Measurements from ENCODE around the gene FAM222B.

The FAM222B gene

GRCh38 chr17:28750178-28751047, 92.2 kb downstream of the FAM222B start:
- Histone ChIP-seq H3K36me3 (ENCODE audit: control insufficient read depth, low read length) (peaks cover 69% of the 10 kb centered on the region), H3K9me2 (replicated peaks; ENCODE audit: control insufficient read depth, low read length) (no peaks in the 10 kb centered on the region), H3K4me2 (ENCODE audit: low read length) (peak overlapping the region; percentile 6; the same call in 1 of the 2 replicates), H3K79me2 (ENCODE audit: control insufficient read depth, low read length) (peaks cover 45% of the 10 kb centered on the region), H3K4me1 (ENCODE audit: control insufficient read depth, low read length) (peaks cover 29% of the 10 kb centered on the region), H3K27ac (ENCODE audit: low read depth, low read length) (0 out of 2 replicates have a peak overlapping the region, but pooled peaks have one; percentile 14), H3F3A (ENCODE audit: control insufficient read depth, insufficient read depth) (peaks cover 26% of the 10 kb centered on the region), H3K9me3 (ENCODE audit: control insufficient read depth, insufficient read depth, low read length) (no peaks in the 10 kb centered on the region), H4K20me1 (ENCODE audit: control insufficient read depth, insufficient read depth, low read depth, low read length) (peaks cover 26% of the 10 kb centered on the region), H3K4me3 (ENCODE audit: low read length) (no peak overlapping the region), H3K27me3 (ENCODE audit: control insufficient read depth, low read length) (no peaks in the 10 kb centered on the region)
- TF ChIP-seq, protein P1, sequence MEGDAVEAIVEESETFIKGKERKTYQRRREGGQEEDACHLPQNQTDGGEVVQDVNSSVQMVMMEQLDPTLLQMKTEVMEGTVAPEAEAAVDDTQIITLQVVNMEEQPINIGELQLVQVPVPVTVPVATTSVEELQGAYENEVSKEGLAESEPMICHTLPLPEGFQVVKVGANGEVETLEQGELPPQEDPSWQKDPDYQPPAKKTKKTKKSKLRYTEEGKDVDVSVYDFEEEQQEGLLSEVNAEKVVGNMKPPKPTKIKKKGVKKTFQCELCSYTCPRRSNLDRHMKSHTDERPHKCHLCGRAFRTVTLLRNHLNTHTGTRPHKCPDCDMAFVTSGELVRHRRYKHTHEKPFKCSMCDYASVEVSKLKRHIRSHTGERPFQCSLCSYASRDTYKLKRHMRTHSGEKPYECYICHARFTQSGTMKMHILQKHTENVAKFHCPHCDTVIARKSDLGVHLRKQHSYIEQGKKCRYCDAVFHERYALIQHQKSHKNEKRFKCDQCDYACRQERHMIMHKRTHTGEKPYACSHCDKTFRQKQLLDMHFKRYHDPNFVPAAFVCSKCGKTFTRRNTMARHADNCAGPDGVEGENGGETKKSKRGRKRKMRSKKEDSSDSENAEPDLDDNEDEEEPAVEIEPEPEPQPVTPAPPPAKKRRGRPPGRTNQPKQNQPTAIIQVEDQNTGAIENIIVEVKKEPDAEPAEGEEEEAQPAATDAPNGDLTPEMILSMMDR (IDR thresholded peaks at IDR 0.05; ENCODE audit: low read depth, low read length, poor library complexity, severe bottlenecking), result peak; percentile 97
- TF ChIP-seq EZH2phosphoT487 (IDR thresholded peaks at IDR 0.05; ENCODE audit: borderline replicate concordance, low read length), result no peak

DNA sequence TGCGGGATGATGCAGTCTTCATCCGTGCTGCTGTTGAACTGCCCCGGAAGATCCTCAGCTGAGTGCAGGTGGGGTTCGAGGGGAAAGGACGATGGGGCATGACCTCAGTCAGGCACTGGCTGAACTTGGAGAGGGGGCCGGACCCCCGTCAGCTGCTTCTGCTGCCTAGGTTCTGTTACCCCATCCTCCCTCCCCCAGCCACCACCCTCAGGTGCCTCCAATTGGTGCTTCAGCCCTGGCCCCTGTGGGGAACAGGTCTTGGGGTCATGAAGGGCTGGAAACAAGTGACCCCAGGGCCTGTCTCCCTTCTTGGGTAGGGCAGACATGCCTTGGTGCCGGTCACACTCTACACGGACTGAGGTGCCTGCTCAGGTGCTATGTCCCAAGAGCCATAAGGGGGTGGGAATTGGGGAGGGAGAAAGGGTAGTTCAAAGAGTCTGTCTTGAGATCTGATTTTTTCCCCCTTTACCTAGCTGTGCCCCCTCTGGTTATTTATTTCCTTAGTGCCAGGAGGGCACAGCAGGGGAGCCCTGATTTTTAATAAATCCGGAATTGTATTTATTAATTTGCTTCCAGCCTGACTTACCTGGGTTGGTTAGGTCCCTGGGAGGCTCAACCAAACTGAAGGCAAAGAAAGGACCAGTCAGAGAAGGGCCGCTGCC, 92.9 kb downstream of the FAM222B start:
- Histone ChIP-seq H3K79me2 (ENCODE audit: control insufficient read depth, low read length) (peaks cover 53% of the 10 kb centered on the region), H3K27me3 (ENCODE audit: control insufficient read depth, low read length) (no peaks in the 10 kb centered on the region), H4K20me1 (ENCODE audit: control insufficient read depth, insufficient read depth, low read depth, low read length) (peaks cover 27% of the 10 kb centered on the region), H3K9me2 (replicated peaks; ENCODE audit: control insufficient read depth, low read length) (no peaks in the 10 kb centered on the region), H3K4me3 (ENCODE audit: low read length) (no peak overlapping the region), H3K36me3 (ENCODE audit: control insufficient read depth, low read length) (peaks cover 76% of the 10 kb centered on the region), H3K9me3 (ENCODE audit: control insufficient read depth, insufficient read depth, low read length) (no peaks in the 10 kb centered on the region), H3K4me2 (ENCODE audit: low read length) (peak overlapping the region; percentile 7), H3K4me1 (ENCODE audit: control insufficient read depth, low read length) (peaks cover 30% of the 10 kb centered on the region), H3F3A (ENCODE audit: control insufficient read depth, insufficient read depth) (peaks cover 26% of the 10 kb centered on the region), H3K27ac (ENCODE audit: low read depth, low read length) (peak overlapping the region; percentile 14; the same call in 1 of the 2 replicates)
- TF ChIP-seq, protein P1 (IDR thresholded peaks at IDR 0.05; ENCODE audit: low read depth, low read length, poor library complexity, severe bottlenecking), result no peak
- no peak for TF ChIP-seq EZH2phosphoT487 (IDR thresholded peaks at IDR 0.05; ENCODE audit: borderline replicate concordance, low read length)

GRCh38 chr17:28748852-28749515, 93.6 kb downstream of the FAM222B start:
- Histone ChIP-seq H3K9me2 (replicated peaks; ENCODE audit: control insufficient read depth, low read length) (no peaks in the 10 kb centered on the region), H3K36me3 (ENCODE audit: control insufficient read depth, low read length) (peaks cover 80% of the 10 kb centered on the region), H3K27ac (ENCODE audit: low read depth, low read length) (no peak overlapping the region), H3K27me3 (ENCODE audit: control insufficient read depth, low read length) (no peaks in the 10 kb centered on the region), H3K4me2 (ENCODE audit: low read length) (no peak overlapping the region), H3K9me3 (ENCODE audit: control insufficient read depth, insufficient read depth, low read length) (no peaks in the 10 kb centered on the region), H4K20me1 (ENCODE audit: control insufficient read depth, insufficient read depth, low read depth, low read length) (peaks cover 27% of the 10 kb centered on the region), H3K4me3 (ENCODE audit: low read length) (no peak overlapping the region), H3F3A (ENCODE audit: control insufficient read depth, insufficient read depth) (peaks cover 28% of the 10 kb centered on the region), H3K79me2 (ENCODE audit: control insufficient read depth, low read length) (peaks cover 59% of the 10 kb centered on the region), H3K4me1 (ENCODE audit: control insufficient read depth, low read length) (peaks cover 30% of the 10 kb centered on the region)
- no peak for TF ChIP-seq EZH2phosphoT487 (IDR thresholded peaks at IDR 0.05; ENCODE audit: borderline replicate concordance, low read length)
- TF ChIP-seq, protein P1 (IDR thresholded peaks at IDR 0.05; ENCODE audit: low read depth, low read length, poor library complexity, severe bottlenecking), result no peak

Data from DOHH2 (cell line).